ENCODE data around the gene CNDP1. TPM values are rescaled to one million over a fixed set of nuclear protein-coding genes. Genes with fewer than 3 reads are reported as not detected.

CNDP1 gene, protein sequence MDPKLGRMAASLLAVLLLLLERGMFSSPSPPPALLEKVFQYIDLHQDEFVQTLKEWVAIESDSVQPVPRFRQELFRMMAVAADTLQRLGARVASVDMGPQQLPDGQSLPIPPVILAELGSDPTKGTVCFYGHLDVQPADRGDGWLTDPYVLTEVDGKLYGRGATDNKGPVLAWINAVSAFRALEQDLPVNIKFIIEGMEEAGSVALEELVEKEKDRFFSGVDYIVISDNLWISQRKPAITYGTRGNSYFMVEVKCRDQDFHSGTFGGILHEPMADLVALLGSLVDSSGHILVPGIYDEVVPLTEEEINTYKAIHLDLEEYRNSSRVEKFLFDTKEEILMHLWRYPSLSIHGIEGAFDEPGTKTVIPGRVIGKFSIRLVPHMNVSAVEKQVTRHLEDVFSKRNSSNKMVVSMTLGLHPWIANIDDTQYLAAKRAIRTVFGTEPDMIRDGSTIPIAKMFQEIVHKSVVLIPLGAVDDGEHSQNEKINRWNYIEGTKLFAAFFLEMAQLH
- total RNA-seq = under 1 TPM; 0.25 to 0.39 TPM
- polyA plus RNA-seq (2013, experiment 1 of 2) = 0.11 TPM
- 0.22 TPM for polyA plus RNA-seq (2013, experiment 2 of 2)
- 0 to 0.65 (median 0.08) reads per million in 172 experiments for total RNA-seq

DNA sequence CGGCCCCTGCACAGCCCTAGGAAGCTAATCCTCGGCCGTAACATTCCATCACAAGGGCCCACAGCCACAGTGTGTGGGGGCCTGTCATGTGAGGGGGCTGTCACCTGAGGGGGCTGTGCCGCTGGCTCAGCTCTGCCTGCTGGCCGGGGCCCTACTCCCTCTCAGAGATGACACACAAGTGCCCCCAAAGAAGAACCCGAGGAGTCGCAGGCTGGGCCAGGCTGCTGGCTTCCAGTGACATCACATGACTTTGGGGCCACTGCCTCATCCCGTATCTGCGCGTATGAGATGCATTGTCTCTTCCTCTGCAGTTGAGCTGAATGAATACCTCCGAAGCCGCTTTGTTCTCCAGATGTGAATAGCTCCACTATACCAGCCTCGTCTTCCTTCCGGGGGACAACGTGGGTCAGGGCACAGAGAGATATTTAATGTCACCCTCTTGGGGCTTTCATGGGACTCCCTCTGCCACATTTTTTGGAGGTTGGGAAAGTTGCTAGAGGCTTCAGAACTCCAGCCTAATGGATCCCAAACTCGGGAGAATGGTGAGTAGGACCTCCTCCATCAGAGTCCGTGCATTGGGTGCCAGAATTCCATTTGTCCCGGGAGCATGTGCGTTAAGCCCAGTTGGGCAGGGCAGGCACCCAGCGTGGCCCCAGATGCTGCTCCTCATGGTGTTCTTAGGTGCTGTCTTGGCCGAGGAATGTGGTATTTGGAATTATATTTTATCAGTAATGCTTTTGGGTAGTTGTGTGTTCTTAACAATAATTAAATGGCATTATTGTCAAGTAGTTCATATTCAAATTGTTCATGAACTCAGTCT is at the start of gene CNDP1:
CNDP1 (plus strand) TSS at position 351 of the 820 bp plus-strand sequence; CDS start at position 519, 168 bp downstream.
- Mint-ChIP-seq H3K27me3 (peaks cover 5% of the 10 kb centered on the region), H3K27ac (no peak within 1 kb of the TSS), H3K4me1 (ENCODE audit: low read depth) (no peaks in the 10 kb centered on the region), H3K4me3 (no peak within 1 kb of the TSS), H3K9me3 (no peaks in the 10 kb centered on the region), H3K36me3 (ENCODE audit: low read depth) (no peaks in the 10 kb centered on the region)
- CTCF ChIA-PET = no interaction called here
- POLR2A ChIA-PET = no interaction called here
- H3K27me3 ChIP-seq (ENCODE audit: control insufficient read depth in 1 of 2, insufficient read depth in 2 of 2, low read length in 2 of 2) = peaks cover 0 to 8% of the 10 kb centered on the region in 2 experiments
- TF ChIP-seq, protein P1, sequence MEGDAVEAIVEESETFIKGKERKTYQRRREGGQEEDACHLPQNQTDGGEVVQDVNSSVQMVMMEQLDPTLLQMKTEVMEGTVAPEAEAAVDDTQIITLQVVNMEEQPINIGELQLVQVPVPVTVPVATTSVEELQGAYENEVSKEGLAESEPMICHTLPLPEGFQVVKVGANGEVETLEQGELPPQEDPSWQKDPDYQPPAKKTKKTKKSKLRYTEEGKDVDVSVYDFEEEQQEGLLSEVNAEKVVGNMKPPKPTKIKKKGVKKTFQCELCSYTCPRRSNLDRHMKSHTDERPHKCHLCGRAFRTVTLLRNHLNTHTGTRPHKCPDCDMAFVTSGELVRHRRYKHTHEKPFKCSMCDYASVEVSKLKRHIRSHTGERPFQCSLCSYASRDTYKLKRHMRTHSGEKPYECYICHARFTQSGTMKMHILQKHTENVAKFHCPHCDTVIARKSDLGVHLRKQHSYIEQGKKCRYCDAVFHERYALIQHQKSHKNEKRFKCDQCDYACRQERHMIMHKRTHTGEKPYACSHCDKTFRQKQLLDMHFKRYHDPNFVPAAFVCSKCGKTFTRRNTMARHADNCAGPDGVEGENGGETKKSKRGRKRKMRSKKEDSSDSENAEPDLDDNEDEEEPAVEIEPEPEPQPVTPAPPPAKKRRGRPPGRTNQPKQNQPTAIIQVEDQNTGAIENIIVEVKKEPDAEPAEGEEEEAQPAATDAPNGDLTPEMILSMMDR (IDR thresholded peaks at IDR 0.05) = no peak
- H3K4me3 ChIP-seq (ENCODE audit: low read length) = no peak within 1 kb of the TSS
- no peak for DNase-seq
- no peak for ATAC-seq (ENCODE audit: poor library complexity)
- H3K4me1 ChIP-seq (ENCODE audit: insufficient read depth, low read length) = no peaks in the 10 kb centered on the region
- H3K27ac ChIP-seq (ENCODE audit: low read depth in 1 of 2, low read length in 2 of 2) = no peak within 1 kb of the TSS
- intact Hi-C loops (cut with DNase I, micrococcal nuclease) = no loop called here
- no peaks in the 10 kb centered on the region for H3K36me3 ChIP-seq (ENCODE audit: insufficient read depth, low read length)
- H3K9me3 ChIP-seq (ENCODE audit: control insufficient read depth in 1 of 2, insufficient read depth in 1 of 2, low read length in 2 of 2) = peaks cover 0 to 6% of the 10 kb centered on the region in 2 experiments

DNA sequence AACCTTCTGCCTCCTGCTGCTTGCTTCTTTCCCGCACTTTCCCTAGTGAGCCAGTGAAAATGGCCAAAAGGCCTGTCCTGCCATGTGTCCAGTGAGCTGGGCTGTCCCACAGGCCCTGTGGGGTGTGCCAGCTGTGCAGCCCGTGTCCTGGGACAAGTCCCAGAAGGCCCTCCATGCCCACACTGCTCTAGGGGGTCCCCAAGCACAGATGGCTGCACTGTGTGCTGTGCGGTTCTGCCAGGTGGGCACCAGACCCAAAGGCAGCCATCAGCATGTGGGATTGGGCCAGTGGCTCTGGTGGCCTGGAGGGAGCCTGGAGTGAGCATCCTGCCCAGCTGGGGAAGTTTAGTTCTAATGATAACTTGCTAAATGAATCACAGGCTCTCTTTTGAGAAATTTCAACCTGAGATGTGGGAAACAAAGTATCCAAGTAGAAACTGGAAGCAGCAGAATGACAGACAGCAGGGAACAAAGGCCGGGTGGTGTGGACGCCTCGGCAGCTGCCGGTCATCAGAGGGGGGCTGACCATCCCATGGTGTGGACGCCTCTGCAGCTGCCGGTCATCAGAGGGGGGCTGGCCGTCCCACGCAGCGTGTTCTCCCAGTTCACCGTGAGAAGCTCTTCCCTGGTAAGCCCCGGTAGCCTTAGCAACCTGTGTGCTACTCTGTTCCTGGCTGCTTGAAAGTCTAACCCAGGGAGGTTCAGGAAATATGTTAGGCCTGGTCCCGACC is 48.0 kb upstream of the CNDP1 start:
- Histone ChIP-seq H3K27ac (ENCODE audit: low read depth in 1 of 2, low read length in 2 of 2) (no peak overlapping the region), H3K4me1 (ENCODE audit: insufficient read depth, low read length) (peaks cover 10% of the 10 kb centered on the region), H3K9me3 (ENCODE audit: control insufficient read depth in 1 of 2, insufficient read depth in 1 of 2, low read length in 2 of 2) (no peaks in the 10 kb centered on the region), H3K36me3 (ENCODE audit: insufficient read depth, low read length) (no peaks in the 10 kb centered on the region), H3K4me3 (ENCODE audit: low read length) (no peak overlapping the region), H3K27me3 (ENCODE audit: control insufficient read depth in 1 of 2, insufficient read depth in 2 of 2, low read length in 2 of 2) (no peaks in the 10 kb centered on the region)
- intact Hi-C loops (cut with DNase I, micrococcal nuclease) = no loop called here
- Mint-ChIP-seq H3K4me3 (no peak overlapping the region), H3K4me1 (ENCODE audit: low read depth) (peaks cover 16% of the 10 kb centered on the region), H3K36me3 (ENCODE audit: low read depth) (no peaks in the 10 kb centered on the region), H3K27ac (no peak overlapping the region), H3K9me3 (no peaks in the 10 kb centered on the region), H3K27me3 (no peaks in the 10 kb centered on the region)
- ATAC-seq (ENCODE audit: poor library complexity) (no peak), DNase-seq (no peak)
- CTCF ChIA-PET = interaction anchor here (1.2 to 1.7 kb wide), 2 partner anchors 133 to 144 kb away, joined by 4 to 5 read pairs; no protein-coding TSS in a partner anchor
- POLR2A ChIA-PET = interaction anchor here (1.4 kb wide), 1 partner anchor 13 kb away, joined by 3 read pairs; no protein-coding TSS in a partner anchor
- TF ChIP-seq, protein P1 (IDR thresholded peaks at IDR 0.05) = no peak

DNA sequence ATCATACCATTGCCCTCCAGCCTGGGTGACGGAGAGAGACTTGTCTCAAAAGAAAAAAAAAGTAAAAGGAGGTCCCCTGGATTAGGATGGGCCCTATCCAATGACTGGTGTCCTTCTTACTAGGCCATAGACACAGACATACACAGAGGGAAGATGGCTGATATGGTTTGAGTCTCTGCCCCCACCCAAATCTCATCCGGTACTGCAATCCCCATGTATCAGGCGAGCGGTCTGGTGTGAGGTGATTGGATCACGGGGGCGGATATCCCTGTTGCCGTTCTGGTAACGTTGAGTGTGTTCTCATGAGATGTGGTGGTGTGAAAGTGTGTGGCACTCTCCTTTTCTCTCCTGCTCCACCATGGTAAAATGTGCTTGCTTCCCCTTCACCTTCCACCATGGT is 45.9 kb upstream of the CNDP1 start:
- no peak for DNase-seq
- no peaks in the 10 kb centered on the region for H3K27me3 ChIP-seq (ENCODE audit: control insufficient read depth in 1 of 2, insufficient read depth in 2 of 2, low read length in 2 of 2)
- no peak for ATAC-seq (ENCODE audit: poor library complexity)
- intact Hi-C loops (cut with DNase I, micrococcal nuclease) = no loop called here
- H3K9me3 Mint-ChIP-seq = no peaks in the 10 kb centered on the region
- no peak overlapping the region for H3K27ac Mint-ChIP-seq
- H3K4me1 ChIP-seq (ENCODE audit: insufficient read depth, low read length) = peaks cover 10% of the 10 kb centered on the region
- POLR2A ChIA-PET = no interaction called here
- no peaks in the 10 kb centered on the region for H3K27me3 Mint-ChIP-seq
- H3K36me3 Mint-ChIP-seq (ENCODE audit: low read depth) = no peaks in the 10 kb centered on the region
- H3K4me1 Mint-ChIP-seq (ENCODE audit: low read depth) = peaks cover 16% of the 10 kb centered on the region
- H3K27ac ChIP-seq (ENCODE audit: low read depth in 1 of 2, low read length in 2 of 2) = no peak overlapping the region
- TF ChIP-seq, protein P1 (IDR thresholded peaks at IDR 0.05) = no peak
- H3K36me3 ChIP-seq (ENCODE audit: insufficient read depth, low read length) = no peaks in the 10 kb centered on the region
- H3K4me3 Mint-ChIP-seq = no peak overlapping the region
- no peak overlapping the region for H3K4me3 ChIP-seq (ENCODE audit: low read length)
- CTCF ChIA-PET = interaction anchor here (0.6 kb wide), 1 partner anchor 84 kb away, joined by 3 read pairs; no protein-coding TSS in a partner anchor
- H3K9me3 ChIP-seq (ENCODE audit: control insufficient read depth in 1 of 2, insufficient read depth in 1 of 2, low read length in 2 of 2) = peaks cover 0 to 4% of the 10 kb centered on the region in 2 experiments
